ENCODE data around the gene CLCN3.
"Not testable (repeated sequence)": the region's sequence is repeated elsewhere in the genome, so short reads cannot be mapped to it uniquely, and the experiment has no call there.

CLCN3 gene

GRCh38 chr4:169618286-169618685 lies 2.1 kb upstream of the CLCN3 start:
- no peak for FAIRE-seq

DNA sequence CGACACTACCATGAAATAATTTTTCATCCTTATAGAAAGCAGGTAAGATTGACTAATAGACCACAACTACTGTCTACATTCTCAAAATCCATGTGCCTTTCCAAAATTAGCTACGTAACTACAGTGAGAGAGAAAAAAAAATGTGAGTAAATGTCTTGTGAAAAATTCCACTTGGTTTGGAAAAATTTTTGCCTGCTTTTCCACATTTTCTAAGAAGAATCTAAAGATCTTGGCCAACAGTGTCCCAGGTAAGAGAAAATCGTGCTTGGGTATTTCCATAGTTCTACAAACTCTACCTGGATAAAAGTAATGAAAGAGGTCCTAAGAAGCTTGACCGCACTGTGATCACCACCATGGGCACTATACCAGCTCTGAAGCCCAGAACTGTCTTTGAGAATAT lies 1.4 kb upstream of the CLCN3 start:
- no peak for FAIRE-seq

DNA sequence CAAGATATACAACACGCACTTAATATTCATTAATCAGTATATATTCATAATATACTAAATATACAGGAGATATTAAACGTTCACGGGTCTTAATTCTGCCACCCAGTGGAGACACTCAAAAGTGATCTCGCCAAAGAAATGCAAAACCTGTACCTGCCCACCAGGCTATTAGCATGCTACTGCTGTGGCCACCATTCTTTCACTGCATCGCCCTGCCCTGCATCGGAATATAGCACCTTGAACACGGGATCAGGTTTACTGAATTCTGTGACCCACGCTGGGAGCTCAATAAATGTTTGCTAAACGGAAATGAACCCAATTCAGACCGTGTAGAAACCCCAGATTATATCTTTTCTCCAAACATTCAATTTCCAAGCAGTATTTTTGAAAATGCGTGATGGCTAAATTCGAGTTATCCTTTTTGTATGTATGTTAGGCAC lies 840 bp upstream of the CLCN3 start:
- no peak for FAIRE-seq

DNA sequence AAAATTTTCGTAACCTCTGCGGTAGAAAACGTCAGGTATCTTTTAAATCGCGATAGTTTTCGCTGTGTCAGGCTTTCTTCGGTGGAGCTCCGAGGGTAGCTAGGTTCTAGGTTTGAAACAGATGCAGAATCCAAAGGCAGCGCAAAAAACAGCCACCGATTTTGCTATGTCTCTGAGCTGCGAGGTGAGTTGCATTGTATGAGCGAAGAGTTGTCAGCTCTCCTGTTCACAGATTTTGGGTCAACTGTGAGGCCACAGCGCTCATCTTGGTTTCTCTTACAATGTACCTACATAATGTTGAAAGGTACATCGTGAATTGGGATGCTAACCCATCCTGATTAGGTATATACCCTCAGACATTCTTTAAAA lies 486 bp downstream of the CLCN3 start:
- no peak for FAIRE-seq

DNA sequence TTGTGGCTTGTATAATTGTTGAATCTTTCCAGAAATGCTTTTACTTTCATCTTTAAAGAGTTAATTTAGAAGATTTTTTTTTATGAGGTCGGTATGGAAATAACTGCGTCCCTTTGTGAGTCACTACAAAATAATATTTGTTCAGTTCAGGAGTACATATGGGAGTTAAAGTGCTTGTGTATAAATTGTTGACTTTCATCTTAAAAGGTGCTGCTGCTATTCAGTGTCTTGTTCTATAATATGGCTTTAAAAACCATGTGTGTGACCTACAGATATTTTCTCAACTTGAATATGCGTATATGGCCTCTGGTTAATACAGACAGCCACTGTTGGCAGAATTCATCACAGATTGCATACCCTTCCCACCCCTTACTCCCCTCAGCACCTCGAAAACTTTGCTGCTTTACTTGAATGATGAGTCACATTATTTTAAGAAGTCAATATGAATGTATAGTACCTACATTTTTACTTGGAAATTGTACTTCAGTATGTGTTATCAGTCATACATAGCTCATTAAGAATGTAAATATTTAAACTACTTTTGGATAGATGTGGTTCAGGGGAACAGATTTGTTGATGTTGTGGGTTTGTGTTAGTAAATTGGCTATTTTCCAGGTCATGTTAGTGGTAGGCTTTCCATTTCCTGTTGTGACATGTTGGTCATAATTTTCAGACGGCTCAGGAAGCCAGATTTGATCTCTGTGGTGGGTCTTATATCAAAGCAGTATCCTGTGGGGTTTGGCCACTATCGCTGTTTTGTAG lies 1.5 kb downstream of the CLCN3 start:
- FAIRE-seq = no peak

- FAIRE-seq = no peak
These were observed 2.2 kb downstream of the CLCN3 start for GRCh38 chr4:169622566-169622965.

DNA sequence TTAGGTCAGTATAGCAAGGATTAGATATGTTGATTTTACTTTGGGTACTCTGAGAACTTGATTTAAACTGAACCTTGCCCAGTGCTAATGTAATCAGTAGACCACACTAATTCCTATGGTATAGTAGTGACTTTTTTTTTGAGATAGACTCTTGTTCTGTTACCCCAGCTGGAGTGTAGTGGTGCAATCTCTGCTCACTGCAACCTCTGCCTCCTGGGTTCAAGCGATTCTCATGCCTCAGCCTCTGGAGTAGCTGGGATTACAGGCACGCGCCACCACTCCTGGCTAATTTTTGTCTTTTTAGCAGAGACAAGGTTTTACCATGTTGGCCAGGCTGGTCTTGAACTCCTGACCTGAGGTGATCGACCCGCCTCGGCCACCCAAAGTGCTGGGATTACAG lies 3.6 kb downstream of the CLCN3 start:
- not testable (repeated sequence) for FAIRE-seq

- no peak for FAIRE-seq
These were observed 5.5 kb downstream of the CLCN3 start for GRCh38 chr4:169625886-169626285.

DNA sequence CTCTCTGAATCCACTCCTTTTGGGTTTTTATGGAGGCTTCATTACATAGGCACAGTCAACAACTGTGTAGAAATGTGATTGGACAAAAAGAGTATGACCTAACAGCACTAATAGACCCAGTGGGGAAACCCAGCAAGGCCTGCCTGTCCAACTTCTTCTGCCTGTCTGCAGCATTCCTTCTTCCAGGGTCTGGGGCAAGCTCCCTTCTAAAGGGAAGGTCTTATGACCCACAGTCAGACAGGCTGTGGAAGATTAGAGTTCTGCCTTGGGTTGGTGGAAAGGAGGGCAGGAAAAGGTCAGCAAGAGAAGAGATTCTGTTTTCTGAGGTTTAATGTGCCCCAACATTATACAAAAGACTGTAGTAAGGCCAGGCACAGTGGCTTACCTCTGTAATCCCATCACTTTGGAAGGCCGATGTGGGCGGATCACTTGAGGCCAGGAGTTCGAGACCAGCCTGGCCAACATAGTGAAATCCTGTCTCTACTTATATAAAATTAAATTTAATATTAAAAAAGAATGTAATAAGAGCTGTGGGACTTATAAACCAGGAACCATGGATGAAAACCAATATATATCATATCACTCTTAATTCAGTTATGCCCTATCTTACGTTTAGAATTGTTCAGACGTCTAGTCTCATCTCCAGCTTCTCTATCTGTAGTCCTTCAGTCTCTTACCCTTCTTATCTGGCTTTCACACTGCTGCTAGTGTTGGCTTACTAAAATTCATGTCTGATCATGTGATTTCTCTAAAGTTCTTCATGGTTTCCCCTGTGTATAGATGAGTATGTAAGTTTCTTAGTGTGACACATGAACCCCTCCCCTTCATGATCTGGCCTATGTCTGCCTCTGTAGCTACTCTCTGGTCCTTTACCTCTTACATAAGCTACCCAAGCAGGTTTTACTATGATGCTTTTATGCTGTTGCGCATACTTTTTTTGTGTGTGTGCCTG lies 6.2 kb downstream of the CLCN3 start:
- FAIRE-seq = no peak

DNA sequence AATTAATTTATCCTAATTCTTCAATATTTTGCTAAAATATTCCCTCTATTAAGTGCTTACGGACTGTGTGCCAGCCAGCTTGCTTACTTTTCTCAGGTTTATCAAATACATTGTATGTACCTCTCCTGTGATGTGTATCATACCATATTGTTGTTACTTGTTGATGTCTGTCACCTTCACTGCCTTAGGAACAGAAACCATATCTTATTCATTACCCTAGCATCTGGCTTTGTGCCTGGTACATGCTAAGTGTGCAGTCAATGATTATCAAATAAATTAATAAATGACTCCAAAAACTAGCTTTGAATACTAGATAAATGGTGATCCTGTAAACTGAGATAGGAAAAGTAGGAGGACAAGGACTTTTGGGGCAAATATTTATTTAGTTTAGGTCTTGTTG lies 6.9 kb downstream of the CLCN3 start:
- no peak for FAIRE-seq

DNA sequence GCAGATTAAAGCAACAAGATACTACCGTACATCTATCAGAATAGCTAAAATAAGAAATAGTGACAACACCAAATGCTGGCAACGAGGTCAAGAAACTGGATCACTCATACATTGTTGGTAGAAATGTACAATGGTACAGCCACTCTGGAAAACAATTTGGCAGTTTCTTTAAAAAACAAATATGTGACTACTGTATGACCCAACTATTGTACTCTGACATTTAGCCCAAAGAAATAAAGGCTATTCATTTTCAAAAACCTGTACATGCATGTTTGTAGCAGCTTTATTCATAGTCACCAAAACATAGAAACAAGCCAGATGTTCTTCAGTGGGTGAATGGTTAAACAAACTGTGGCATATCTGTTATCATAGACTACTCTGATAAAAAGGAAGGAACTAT lies 8.2 kb downstream of the CLCN3 start:
- no peak for FAIRE-seq

DNA sequence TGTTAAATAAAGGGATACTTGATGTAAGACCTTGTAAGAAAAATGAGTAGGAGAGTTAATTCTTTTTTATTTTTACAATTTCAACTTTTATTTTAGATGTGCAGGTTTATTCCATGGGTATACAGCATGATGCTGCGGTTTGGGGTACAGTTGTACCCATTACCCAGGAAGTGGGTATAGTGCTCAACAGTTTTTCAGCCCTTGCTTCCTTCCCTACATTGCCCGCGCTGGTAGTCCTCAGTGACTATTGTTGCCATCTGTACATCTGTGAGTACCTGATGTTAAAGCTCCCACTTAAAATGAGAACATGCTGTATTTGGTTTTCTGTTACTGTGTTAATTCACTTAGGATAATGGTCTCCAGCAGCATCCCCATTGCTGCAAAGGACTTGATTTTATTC lies 9.7 kb downstream of the CLCN3 start:
- FAIRE-seq = no peak

DNA sequence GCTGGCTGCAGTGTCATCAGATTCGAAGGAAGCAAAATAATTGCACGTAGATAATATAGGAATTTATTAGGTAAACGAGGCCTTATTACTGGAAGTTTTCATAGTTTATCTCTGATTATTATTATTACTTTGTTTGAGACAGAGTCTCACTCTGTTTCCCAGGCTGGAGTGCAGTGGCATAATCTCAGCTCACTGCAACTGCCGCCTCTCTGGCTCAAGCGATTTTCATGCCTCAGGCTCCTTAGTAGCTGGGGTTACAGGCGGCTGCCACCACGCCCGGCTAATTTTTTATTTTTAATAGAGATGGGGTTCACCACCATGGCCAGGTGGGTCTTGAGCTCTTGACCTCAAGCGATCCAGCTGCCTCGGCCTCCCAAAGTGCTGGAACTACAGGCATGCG lies 12.5 kb downstream of the CLCN3 start:
- no peak for FAIRE-seq

GRCh38 chr4:169634975-169635374 lies 14.6 kb downstream of the CLCN3 start:
- FAIRE-seq = no peak

DNA sequence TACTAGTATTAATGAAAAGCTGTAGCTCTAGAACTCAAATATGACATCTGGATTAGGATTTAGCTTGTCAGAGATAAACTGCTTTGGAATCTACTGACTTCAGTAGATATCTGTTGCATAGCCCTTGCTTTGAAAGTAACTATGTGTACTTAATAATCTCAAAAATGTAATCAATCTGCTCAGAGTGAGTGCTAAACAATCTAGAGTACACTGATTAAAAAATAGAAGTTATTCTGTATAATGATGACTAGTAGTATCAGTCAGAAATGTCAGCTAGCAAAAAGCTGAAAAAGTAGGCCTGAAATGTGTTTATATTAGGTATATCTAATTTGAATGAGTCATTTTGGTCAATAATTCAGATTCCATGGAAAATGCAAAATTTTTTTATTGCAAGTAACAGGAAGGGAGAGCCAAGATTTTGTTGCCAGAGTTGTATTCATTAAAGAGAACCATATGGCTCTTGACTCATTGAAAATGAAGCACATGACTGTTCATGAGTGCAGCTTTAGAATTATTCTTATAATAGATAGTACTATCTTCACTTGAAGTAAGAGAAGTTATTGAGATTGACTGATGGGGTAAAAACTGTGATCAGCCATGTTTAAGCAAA lies 20.0 kb downstream of the CLCN3 start:
- no peak for FAIRE-seq

GRCh38 chr4:169644802-169645201 lies 24.4 kb downstream of the CLCN3 start:
- no peak for FAIRE-seq

- no peak for FAIRE-seq
These were observed 25.2 kb downstream of the CLCN3 start for GRCh38 chr4:169645627-169646026.

DNA sequence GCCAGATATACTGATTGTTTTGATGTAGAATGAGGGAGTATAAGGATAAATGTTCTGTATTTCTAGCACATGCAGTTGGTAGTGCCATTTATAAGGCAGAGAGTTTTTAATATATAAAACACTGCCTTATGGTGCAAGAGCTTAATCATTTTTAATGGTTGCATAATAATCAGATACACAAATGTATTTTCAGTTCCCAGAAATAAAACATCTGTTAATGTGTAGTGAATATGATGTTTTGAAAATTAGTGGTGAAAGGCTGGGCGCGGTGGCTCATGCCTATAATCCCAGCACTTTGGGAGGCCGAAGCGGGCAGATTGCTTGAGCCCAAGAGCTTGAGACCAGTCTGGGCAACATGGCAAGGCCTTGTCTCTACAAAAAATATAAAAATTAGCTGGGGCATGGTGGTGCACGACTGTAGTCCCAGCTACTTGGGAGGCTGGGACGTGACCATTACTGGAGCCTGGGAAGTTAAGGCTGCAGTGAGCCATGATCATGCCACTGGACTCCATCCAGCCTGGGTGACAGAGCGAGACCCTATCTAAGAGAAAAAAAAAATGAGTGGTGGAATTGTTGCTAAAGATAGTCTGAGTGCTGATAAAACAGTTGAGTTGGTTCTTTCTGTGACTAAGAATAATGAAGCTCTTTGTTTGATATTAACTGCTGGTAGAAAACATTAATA lies 29.3 kb downstream of the CLCN3 start:
- no peak for FAIRE-seq

- no peak for FAIRE-seq
These were observed 30.0 kb downstream of the CLCN3 start for GRCh38 chr4:169650227-169650936.

DNA sequence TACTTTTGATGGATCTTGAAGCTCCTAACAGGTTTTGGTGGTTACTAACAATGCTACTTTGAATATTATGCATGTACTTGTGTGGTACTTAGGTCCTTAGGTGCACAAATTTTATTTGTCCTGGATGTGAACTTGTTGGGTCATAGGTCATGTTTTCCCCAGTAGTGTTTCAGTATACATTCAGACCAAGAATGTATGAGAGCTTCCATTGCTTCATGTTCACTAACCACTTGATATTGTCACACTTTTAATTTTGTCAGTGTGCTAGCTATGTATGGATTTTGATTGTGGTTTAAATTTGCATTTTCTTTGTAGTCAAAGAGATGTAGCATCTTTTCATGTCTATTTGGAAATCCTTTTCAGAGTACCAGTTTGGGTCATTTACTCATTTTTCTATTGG lies 32.2 kb downstream of the CLCN3 start:
- FAIRE-seq = no peak

DNA sequence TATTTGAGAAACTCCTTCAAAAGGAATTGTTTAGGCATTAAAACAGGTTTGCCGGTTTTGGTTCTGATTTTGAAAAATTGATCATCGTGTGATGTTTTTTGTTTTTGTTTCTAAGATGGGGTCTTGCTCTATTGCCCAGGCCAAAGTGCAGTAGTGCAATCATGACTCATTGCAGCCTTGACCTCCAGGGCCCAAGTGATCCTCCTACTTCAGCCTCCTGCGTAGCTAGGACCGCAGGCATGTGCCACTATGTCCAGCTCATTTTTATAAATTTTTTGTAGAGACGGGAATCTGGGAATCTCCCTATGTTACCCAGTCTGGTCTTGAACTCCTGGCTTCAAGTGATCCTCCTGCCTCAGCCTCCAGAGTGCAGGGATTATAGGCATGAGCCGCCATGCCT lies 35.0 kb downstream of the CLCN3 start:
- no peak for FAIRE-seq

DNA sequence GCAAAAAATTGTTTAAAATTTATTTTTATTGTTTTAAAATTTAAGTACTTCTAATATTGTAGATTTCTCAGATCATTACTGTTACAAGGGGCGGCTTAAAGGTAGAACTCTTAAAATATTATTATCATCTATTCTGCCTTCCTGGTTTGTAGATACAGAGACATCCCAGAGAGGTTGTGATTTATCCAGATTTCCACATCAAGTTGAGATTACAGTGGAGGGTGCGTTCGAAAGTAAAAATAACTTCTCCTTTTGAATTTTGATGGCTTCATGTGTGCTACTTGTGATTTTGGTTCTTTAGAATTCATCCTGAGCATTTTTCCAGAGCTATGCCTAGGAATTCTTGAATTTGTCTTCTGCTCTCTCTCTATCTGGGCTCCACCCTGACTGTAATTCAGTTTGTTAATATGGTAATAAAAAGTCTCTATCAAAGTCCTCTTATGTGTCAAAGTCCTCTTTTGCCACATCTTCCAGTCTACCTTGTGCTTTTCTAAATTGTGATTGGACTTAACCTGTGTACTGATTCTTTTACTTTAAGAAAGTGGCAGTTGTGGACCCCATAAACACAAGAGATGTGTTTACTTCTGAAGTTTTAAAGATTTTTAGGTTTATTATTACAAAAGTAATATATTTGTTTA lies 37.2 kb downstream of the CLCN3 start:
- no peak for FAIRE-seq
